ENCODE data around the gene PLA2R1.

Gene PLA2R1

GRCh38 chr2:160105366-160105765, 43.0 kb upstream of the PLA2R1 start:
- H3K27ac ChIP-seq (ENCODE audit: extremely low read depth, low read depth, low read length), result no peak overlapping the region
- POLR2A ChIA-PET, result no interaction called here
- no peak overlapping the region for H3K4me3 ChIP-seq (ENCODE audit: low read depth, low read length)
- TF ChIP-seq ZNF148 (tag by site-specific recombination; IDR thresholded peaks at IDR 0.05; ENCODE audit: borderline replicate concordance) (no peak), ZNF366 (tag by site-specific recombination; conservative IDR thresholded peaks at IDR 0.05) (no peak), ZNF830 (tag by site-specific recombination; IDR thresholded peaks at IDR 0.05; ENCODE audit: low read depth) (no peak), ZNF423 (tag by site-specific recombination; IDR thresholded peaks at IDR 0.05) (no peak), KLF17 (tag by site-specific recombination; IDR thresholded peaks at IDR 0.05) (no peak), ZNF704 (tag by site-specific recombination; IDR thresholded peaks at IDR 0.05) (no peak), PRDM1 (tag by site-specific recombination; IDR thresholded peaks at IDR 0.05) (no peak), KLF1 (tag by site-specific recombination; IDR thresholded peaks at IDR 0.05) (no peak), ZNF48 (tag by site-specific recombination; IDR thresholded peaks at IDR 0.05) (no peak), ZNF248 (tag by site-specific recombination; IDR thresholded peaks at IDR 0.05) (no peak), ZNF639 (tag by site-specific recombination; IDR thresholded peaks at IDR 0.05) (no peak), ZEB2 (tag by site-specific recombination; IDR thresholded peaks at IDR 0.05) (no peak), ZNF211 (tag by site-specific recombination; IDR thresholded peaks at IDR 0.05; ENCODE audit: low read depth) (no peak), HOXC10 (CRISPR knock-in tag; IDR thresholded peaks at IDR 0.05) (no peak), ZNF76 (tag by site-specific recombination; IDR thresholded peaks at IDR 0.05; ENCODE audit: borderline replicate concordance, low read depth) (no peak), ZNF785 (tag by site-specific recombination; IDR thresholded peaks at IDR 0.05) (no peak), EGR2 (tag by site-specific recombination; IDR thresholded peaks at IDR 0.05; ENCODE audit: low read depth) (no peak)
- TF ChIP-seq, protein P1, sequence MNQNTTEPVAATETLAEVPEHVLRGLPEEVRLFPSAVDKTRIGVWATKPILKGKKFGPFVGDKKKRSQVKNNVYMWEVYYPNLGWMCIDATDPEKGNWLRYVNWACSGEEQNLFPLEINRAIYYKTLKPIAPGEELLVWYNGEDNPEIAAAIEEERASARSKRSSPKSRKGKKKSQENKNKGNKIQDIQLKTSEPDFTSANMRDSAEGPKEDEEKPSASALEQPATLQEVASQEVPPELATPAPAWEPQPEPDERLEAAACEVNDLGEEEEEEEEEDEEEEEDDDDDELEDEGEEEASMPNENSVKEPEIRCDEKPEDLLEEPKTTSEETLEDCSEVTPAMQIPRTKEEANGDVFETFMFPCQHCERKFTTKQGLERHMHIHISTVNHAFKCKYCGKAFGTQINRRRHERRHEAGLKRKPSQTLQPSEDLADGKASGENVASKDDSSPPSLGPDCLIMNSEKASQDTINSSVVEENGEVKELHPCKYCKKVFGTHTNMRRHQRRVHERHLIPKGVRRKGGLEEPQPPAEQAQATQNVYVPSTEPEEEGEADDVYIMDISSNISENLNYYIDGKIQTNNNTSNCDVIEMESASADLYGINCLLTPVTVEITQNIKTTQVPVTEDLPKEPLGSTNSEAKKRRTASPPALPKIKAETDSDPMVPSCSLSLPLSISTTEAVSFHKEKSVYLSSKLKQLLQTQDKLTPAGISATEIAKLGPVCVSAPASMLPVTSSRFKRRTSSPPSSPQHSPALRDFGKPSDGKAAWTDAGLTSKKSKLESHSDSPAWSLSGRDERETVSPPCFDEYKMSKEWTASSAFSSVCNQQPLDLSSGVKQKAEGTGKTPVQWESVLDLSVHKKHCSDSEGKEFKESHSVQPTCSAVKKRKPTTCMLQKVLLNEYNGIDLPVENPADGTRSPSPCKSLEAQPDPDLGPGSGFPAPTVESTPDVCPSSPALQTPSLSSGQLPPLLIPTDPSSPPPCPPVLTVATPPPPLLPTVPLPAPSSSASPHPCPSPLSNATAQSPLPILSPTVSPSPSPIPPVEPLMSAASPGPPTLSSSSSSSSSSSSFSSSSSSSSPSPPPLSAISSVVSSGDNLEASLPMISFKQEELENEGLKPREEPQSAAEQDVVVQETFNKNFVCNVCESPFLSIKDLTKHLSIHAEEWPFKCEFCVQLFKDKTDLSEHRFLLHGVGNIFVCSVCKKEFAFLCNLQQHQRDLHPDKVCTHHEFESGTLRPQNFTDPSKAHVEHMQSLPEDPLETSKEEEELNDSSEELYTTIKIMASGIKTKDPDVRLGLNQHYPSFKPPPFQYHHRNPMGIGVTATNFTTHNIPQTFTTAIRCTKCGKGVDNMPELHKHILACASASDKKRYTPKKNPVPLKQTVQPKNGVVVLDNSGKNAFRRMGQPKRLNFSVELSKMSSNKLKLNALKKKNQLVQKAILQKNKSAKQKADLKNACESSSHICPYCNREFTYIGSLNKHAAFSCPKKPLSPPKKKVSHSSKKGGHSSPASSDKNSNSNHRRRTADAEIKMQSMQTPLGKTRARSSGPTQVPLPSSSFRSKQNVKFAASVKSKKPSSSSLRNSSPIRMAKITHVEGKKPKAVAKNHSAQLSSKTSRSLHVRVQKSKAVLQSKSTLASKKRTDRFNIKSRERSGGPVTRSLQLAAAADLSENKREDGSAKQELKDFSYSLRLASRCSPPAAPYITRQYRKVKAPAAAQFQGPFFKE (tag by site-specific recombination; IDR thresholded peaks at IDR 0.05; ENCODE audit: borderline replicate concordance), result no peak
- TF ChIP-seq, protein P2, sequence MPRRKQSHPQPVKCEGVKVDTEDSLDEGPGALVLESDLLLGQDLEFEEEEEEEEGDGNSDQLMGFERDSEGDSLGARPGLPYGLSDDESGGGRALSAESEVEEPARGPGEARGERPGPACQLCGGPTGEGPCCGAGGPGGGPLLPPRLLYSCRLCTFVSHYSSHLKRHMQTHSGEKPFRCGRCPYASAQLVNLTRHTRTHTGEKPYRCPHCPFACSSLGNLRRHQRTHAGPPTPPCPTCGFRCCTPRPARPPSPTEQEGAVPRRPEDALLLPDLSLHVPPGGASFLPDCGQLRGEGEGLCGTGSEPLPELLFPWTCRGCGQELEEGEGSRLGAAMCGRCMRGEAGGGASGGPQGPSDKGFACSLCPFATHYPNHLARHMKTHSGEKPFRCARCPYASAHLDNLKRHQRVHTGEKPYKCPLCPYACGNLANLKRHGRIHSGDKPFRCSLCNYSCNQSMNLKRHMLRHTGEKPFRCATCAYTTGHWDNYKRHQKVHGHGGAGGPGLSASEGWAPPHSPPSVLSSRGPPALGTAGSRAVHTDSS (tag by site-specific recombination; IDR thresholded peaks at IDR 0.05), result no peak
- CTCF ChIA-PET, result interaction anchor here (0.9 to 1.5 kb wide), 2 partner anchors 14 to 889 kb away, joined by 3 to 5 read pairs; no protein-coding TSS in a partner anchor
- no peaks in the 10 kb centered on the region for H3K9me3 ChIP-seq (ENCODE audit: control insufficient read depth, insufficient read depth, low read depth, low read length)
- no peaks in the 10 kb centered on the region for H3K4me1 ChIP-seq (ENCODE audit: control insufficient read depth, insufficient read depth, low read length)
- H3K36me3 ChIP-seq (ENCODE audit: control insufficient read depth in 2 of 2, insufficient read depth in 1 of 2, low read length in 2 of 2), result no peaks in the 10 kb centered on the region
